ENCODE data around the gene MISFA. TPM values are rescaled to one million over a fixed set of nuclear protein-coding genes. Genes with fewer than 3 reads are reported as not detected.

The MISFA gene
- polyA plus RNA-seq, 1 donor (not counting 4 experiments of a cell fraction or from before 2014, with no cell fraction given): 0.63 TPM

DNA sequence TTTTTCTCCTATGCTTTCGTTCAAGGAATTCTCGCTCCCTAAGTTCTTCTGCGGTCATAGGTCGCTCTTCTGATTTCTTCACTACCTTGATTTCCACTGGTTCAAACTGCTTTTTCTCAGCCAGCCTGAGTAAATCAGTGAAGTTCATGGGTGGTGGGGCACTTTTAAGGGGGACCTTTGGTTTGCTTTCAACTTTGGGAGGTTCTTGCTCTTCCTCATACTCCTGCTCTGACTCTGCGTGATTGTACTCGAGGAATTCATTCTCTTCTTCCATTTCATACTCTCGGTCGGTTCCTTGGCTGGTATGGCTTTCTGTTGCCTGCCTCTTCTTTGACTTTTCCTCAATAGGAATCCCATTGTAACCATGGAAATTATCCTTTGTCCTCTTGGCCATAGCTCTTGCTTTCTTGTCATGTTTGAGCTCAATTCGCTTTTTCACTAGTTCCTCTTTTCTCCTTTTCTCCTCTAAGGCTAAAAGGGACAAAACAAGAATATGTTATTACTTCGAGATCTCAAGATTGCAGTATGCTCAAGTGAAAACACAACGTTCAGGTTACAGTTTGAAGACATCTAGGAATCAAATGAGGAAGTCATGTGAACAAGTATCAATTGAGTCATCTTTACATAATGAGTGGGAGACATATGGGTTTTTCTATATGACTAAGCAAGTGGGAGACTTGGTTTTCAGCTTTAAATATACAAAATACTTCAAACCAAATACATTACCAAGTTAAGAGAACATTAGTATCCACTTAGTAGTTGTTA lies 16.2 kb downstream of the MISFA start:
- Histone ChIP-seq H3K36me3 (ENCODE audit: control insufficient read depth in 2 of 2, extremely low read depth in 1 of 2, insufficient read depth in 2 of 2, low read length in 2 of 2) (peaks cover 4 to 16% of the 10 kb centered on the region in 2 experiments), H3K9ac (ENCODE audit: control insufficient read depth, extremely low read depth, insufficient read depth, low read length) (no peak overlapping the region), H3K27ac (ENCODE audit: control insufficient read depth, insufficient read depth, low read length) (no peak overlapping the region), H3K4me3 (ENCODE audit: control insufficient read depth in 2 of 3, extremely low read depth in 1 of 3, insufficient read depth in 2 of 3, low read depth in 1 of 3, low read length in 3 of 3) (no peak overlapping the region), H3K9me1 (ENCODE audit: control insufficient read depth, extremely low read depth, insufficient read depth, low read length) (no peaks in the 10 kb centered on the region), H4K20me1 (ENCODE audit: control insufficient read depth, extremely low read depth, insufficient read depth, low read length) (no peaks in the 10 kb centered on the region), H3K4me1 (ENCODE audit: control insufficient read depth, extremely low read depth, insufficient read depth, low read length) (peaks cover 5% of the 10 kb centered on the region), H3K9me3 (ENCODE audit: control insufficient read depth, low read depth, low read length) (no peaks in the 10 kb centered on the region), H3K27me3 (ENCODE audit: control insufficient read depth, extremely low read depth, insufficient read depth, low read length) (no peaks in the 10 kb centered on the region), H3K4me2 (ENCODE audit: control insufficient read depth, extremely low read depth, insufficient read depth, low read depth, low read length) (no peak overlapping the region), H2AFZ (ENCODE audit: control insufficient read depth, low read length) (no peak overlapping the region), H3K79me2 (ENCODE audit: control insufficient read depth, insufficient read depth, low read length) (peaks cover 34% of the 10 kb centered on the region)
- DNase-seq (ENCODE audit: low read depth, low spot score) (no peak), FAIRE-seq (no peak)
- dilution Hi-C loops (cut with MboI; ENCODE audit: extremely low pct_ligation_motif_present, low sequenced_read_pairs): no loop called here
- no peak for TF ChIP-seq EZH2 (IDR thresholded peaks at IDR 0.05; ENCODE audit: low read length)
- TF ChIP-seq, protein P1, sequence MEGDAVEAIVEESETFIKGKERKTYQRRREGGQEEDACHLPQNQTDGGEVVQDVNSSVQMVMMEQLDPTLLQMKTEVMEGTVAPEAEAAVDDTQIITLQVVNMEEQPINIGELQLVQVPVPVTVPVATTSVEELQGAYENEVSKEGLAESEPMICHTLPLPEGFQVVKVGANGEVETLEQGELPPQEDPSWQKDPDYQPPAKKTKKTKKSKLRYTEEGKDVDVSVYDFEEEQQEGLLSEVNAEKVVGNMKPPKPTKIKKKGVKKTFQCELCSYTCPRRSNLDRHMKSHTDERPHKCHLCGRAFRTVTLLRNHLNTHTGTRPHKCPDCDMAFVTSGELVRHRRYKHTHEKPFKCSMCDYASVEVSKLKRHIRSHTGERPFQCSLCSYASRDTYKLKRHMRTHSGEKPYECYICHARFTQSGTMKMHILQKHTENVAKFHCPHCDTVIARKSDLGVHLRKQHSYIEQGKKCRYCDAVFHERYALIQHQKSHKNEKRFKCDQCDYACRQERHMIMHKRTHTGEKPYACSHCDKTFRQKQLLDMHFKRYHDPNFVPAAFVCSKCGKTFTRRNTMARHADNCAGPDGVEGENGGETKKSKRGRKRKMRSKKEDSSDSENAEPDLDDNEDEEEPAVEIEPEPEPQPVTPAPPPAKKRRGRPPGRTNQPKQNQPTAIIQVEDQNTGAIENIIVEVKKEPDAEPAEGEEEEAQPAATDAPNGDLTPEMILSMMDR (optimal IDR thresholded peaks at IDR 0.05 in 1 of 3, IDR thresholded peaks at IDR 0.05 in 1 of 3, conservative IDR thresholded peaks at IDR 0.05 in 1 of 3; ENCODE audit: extremely low read depth in 1 of 3, insufficient read depth in 2 of 3, low read length in 3 of 3): no peak

DNA sequence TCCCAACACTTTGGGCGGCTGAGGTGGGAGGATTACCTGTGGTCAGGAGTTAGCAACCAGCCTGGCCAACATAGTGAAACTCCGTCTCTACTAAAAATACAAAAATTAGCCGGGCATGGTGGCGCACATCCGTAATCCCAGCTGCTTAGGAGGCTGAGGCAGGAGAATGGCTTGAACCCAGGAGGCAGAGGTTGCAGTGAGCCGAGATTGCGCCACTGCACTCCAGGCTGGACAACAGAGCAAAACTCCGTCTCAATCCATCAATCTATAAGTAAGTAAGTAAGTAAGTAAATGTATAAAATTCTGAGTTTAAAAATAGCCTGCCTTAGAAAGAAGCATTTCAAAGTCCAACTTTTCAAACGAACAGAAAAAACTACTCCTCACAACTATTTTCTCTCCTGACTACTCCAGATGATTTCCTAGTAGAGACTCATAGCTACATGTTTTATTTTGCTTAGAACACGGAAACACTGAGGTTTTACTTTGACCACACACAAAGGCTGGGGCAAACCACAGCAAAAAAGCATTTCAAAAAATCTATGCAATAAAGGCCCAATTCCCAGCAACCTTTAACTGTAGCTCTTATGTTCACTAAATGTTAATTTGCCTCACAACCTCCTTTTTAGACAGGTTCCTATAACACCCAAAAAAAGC lies 18.2 kb downstream of the MISFA start:
- dilution Hi-C loops (cut with MboI; ENCODE audit: extremely low pct_ligation_motif_present, low sequenced_read_pairs): no loop called here
- H3K4me2 ChIP-seq (ENCODE audit: control insufficient read depth, extremely low read depth, insufficient read depth, low read depth, low read length): no peak overlapping the region
- no peak for FAIRE-seq

More for the DNA sequence above, 18.2 kb downstream of the MISFA start:
- Histone ChIP-seq H2AFZ (ENCODE audit: control insufficient read depth, low read length) (no peak overlapping the region), H3K36me3 (ENCODE audit: control insufficient read depth in 2 of 2, extremely low read depth in 1 of 2, insufficient read depth in 2 of 2, low read length in 2 of 2) (peaks cover 4 to 11% of the 10 kb centered on the region in 2 experiments), H3K9me3 (ENCODE audit: control insufficient read depth, low read depth, low read length) (no peaks in the 10 kb centered on the region), H3K79me2 (ENCODE audit: control insufficient read depth, insufficient read depth, low read length) (peaks cover 53% of the 10 kb centered on the region), H4K20me1 (ENCODE audit: control insufficient read depth, extremely low read depth, insufficient read depth, low read length) (no peaks in the 10 kb centered on the region), H3K9ac (ENCODE audit: control insufficient read depth, extremely low read depth, insufficient read depth, low read length) (no peak overlapping the region), H3K4me1 (ENCODE audit: control insufficient read depth, extremely low read depth, insufficient read depth, low read length) (peaks cover 5% of the 10 kb centered on the region), H3K9me1 (ENCODE audit: control insufficient read depth, extremely low read depth, insufficient read depth, low read length) (no peaks in the 10 kb centered on the region), H3K27ac (ENCODE audit: control insufficient read depth, insufficient read depth, low read length) (no peak overlapping the region), H3K27me3 (ENCODE audit: control insufficient read depth, extremely low read depth, insufficient read depth, low read length) (no peaks in the 10 kb centered on the region), H3K4me3 (ENCODE audit: control insufficient read depth in 2 of 3, extremely low read depth in 1 of 3, insufficient read depth in 2 of 3, low read depth in 1 of 3, low read length in 3 of 3) (no peak overlapping the region)
- TF ChIP-seq EZH2 (IDR thresholded peaks at IDR 0.05; ENCODE audit: low read length): no peak
- TF ChIP-seq, protein P1 (optimal IDR thresholded peaks at IDR 0.05 in 1 of 3, IDR thresholded peaks at IDR 0.05 in 1 of 3, conservative IDR thresholded peaks at IDR 0.05 in 1 of 3; ENCODE audit: extremely low read depth in 1 of 3, insufficient read depth in 2 of 3, low read length in 3 of 3): no peak
- no peak for DNase-seq (ENCODE audit: low read depth, low spot score)
